Heart right ventricle (tissue), 16 donors: Measurements from ENCODE around the gene POLK. TPM values are rescaled to one million over a fixed set of nuclear protein-coding genes. Genes with fewer than 3 reads are reported as not detected.

Experiments used
- ATAC-seq, 8 donors: fragments of 200-7000 bp; cut with Tn5 transposase; one replicate each; pipeline ENCODE4 v1.9.1; 2020; ENCODE audit warnings: mild to moderate bottlenecking in 8 of 8, moderate library complexity in 8 of 8, moderate number of reproducible peaks in 1 of 8
- DNase-seq, 2 donors: peaks; one replicate each; pipeline ENCODE4 v3.0.0-alpha.2; 2020
- H3K27ac ChIP-seq, 10 donors: fragments of 200-600 bp; sonication (generic) in 2 of 10; one replicate each; pipeline versions ENCODE4 v1.5.0 to v1.8.0; 2020 to 2022; ENCODE audit warnings: mild to moderate bottlenecking in 3 of 10
- H3K27me3 ChIP-seq, 7 donors: fragments of 200-600 bp; one replicate each; pipeline ENCODE4 v1.8.0; 2021 to 2022; ENCODE audit warnings: mild to moderate bottlenecking in 2 of 7
- H3K36me3 ChIP-seq, 9 donors: fragments of 200-600 bp; sonication (generic) in 1 of 9; one replicate each; pipeline versions ENCODE4 v1.5.0 to v1.8.0; 2020 to 2022; ENCODE audit warnings: mild to moderate bottlenecking in 2 of 9
- H3K4me1 ChIP-seq, 9 donors: fragments of 200-600 bp; sonication (generic) in 1 of 9; one replicate each; pipeline versions ENCODE4 v1.5.0 to v1.8.0; 2020 to 2022; ENCODE audit warnings: mild to moderate bottlenecking in 4 of 9
- H3K4me3 ChIP-seq, 10 donors: fragments of 200-600 bp; sonication (generic) in 2 of 10; one replicate each; pipeline versions ENCODE4 v1.5.0 to v1.8.0; 2020 to 2022; ENCODE audit warnings: mild to moderate bottlenecking in 7 of 10, moderate library complexity in 2 of 10
- H3K9me3 ChIP-seq, 11 donors: fragments of 200-600 bp in 10 of 11; sonication (generic) in 2 of 11; one replicate each; pipeline versions ENCODE4 v1.5.0 to v1.8.0; 2013 to 2022; ENCODE audit warnings: mild to moderate bottlenecking in 2 of 11, control low read depth in 1 of 11, moderate library complexity in 1 of 11
- WGBS, 2 donors: extraction: QIAGEN DNeasy Blood & Tissue Kit; methylation state at CpG; one replicate each; pipeline ENCODE4 v1.1.7; 2013; ENCODE audit warnings: inconsistent platforms in 1 of 2; 5-methylcytosine and 5-hydroxymethylcytosine counted together
- intact Hi-C, 10 donors: fragments of 100-400 bp; cut with DNase I; formaldehyde crosslinking; loops; one replicate each; pipeline versions ENCODE4 v1.11.1 to v1.14.2; 2022
- polyA plus RNA-seq, 2 donors: library from polyadenylated mRNA; stranded (reverse); fragments of 200-250 nt; gene quantifications; one replicate each; pipeline ENCODE4 v1.2.3, GENCODE V29; 2013
- total RNA-seq, 10 donors: library from RNA; stranded (reverse); fragmentation: NEBNext Ultra II Directional in 3 of 10; extraction: Animal tissue kit (Norgen Biotek cat#: 25700) in 3 of 10; gene quantifications; one replicate each; pipeline versions ENCODE4 v1.2.1 to v1.2.4, GENCODE V29; 2021 to 2023
- TF ChIP-seq, protein P1 (sequence below), 9 donors: fragments of 200-600 bp; sonication (generic) in 2 of 9; IDR thresholded peaks; one replicate each; pipeline versions ENCODE4 v1.5.0 to v1.8.0; 2021 to 2022; ENCODE audit warnings: antibody characterized with exemption in 9 of 9, mild to moderate bottlenecking in 5 of 9, moderate library complexity in 1 of 9
- donor health status: Arrhythmogenic right ventricular cardiomyopathy.
- donor health status: ischemic (EF 13 %, LVEDD 7.1; RV severe dilation, severe dysfunction).
- donor health status: healthy with polysubstance abuse.
- donor health status: DM: no; HTN: yes; CAD: no.
- donor health status: DM: no; HTN: no; CAD: no.
- donor health status: ischemic (EF 25% LVEDD 6.9; RV normal size, moderate dysfunction).
- donor health status: ischemic (EF 25% LVEDD 5.7; RV mildly dilated, moderate dysfunction).
- donor health status: healthy.
- donor health status: DM: yes; HTN: yes; CAD: no.
- donor health status: Ischemic cardiomyopathy.
- donor health status: ischemic (EF 35%, LVEDD 5.7; RV mildly dilated, moderate dysfunction).
- donor health status: nonischemic (EF 11% LVEDD 7.7; RV severe dilation, severe dysfunction).
- donor health status: DM: yes; HTN: yes; CAD: no.
- donor health status: PGD.
- donor health status: ischemic (EF 29% LVEDD 5.4; RV normal size, mild dysfunction).
- donor health status: nonischemic (EF 23%, LVEDD 6.1; RV moderate dilation, normal function).

POLK gene
- total and polyA plus RNA-seq, 12 donors = 4.0 to 27.2 (median 22.6) TPM

GRCh38 chr5:75547812-75548211 lies 36.1 kb downstream of the POLK start:
- Histone ChIP-seq H3K36me3 (peaks cover 0 to 23% (median 8%) of the 10 kb centered on the region in 9 donors), H3K27ac (no peak overlapping the region), H3K4me3 (no peak overlapping the region), H3K4me1 (peaks cover 0 to 18% (median 0%) of the 10 kb centered on the region in 9 donors), H3K27me3 (no peaks in the 10 kb centered on the region), H3K9me3 (no peaks in the 10 kb centered on the region)
- DNase-seq (no peak), ATAC-seq (peak in 2 of 8 donors; percentile 37 to 44)
- TF ChIP-seq, protein P1, sequence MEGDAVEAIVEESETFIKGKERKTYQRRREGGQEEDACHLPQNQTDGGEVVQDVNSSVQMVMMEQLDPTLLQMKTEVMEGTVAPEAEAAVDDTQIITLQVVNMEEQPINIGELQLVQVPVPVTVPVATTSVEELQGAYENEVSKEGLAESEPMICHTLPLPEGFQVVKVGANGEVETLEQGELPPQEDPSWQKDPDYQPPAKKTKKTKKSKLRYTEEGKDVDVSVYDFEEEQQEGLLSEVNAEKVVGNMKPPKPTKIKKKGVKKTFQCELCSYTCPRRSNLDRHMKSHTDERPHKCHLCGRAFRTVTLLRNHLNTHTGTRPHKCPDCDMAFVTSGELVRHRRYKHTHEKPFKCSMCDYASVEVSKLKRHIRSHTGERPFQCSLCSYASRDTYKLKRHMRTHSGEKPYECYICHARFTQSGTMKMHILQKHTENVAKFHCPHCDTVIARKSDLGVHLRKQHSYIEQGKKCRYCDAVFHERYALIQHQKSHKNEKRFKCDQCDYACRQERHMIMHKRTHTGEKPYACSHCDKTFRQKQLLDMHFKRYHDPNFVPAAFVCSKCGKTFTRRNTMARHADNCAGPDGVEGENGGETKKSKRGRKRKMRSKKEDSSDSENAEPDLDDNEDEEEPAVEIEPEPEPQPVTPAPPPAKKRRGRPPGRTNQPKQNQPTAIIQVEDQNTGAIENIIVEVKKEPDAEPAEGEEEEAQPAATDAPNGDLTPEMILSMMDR (IDR thresholded peaks at IDR 0.05) = no peak
- 71% methylated on average over 3 of the region's 3 CpGs for WGBS, 2 donors
- intact Hi-C loops = no loop called here

- no peaks in the 10 kb centered on the region for H3K9me3 ChIP-seq
- H3K27me3 ChIP-seq = no peaks in the 10 kb centered on the region
- H3K27ac ChIP-seq = no peak overlapping the region
- ATAC-seq (no peak), DNase-seq (no peak)
- peaks cover 0 to 9% (median 0%) of the 10 kb centered on the region in 9 donors for H3K4me1 ChIP-seq
- no peak overlapping the region for H3K4me3 ChIP-seq
- intact Hi-C loops = loop anchor here in 1 of 10 donors (5.0 kb wide), 1 partner anchor 38 kb away; the partner anchor contains the start of genes CERT1 and POLK
- TF ChIP-seq, protein P1 (IDR thresholded peaks at IDR 0.05) = no peak
- H3K36me3 ChIP-seq = peaks cover 0 to 44% (median 12%) of the 10 kb centered on the region in 9 donors
- 100% methylated on average over 1 of the region's 1 CpG for WGBS, 2 donors
Observed at GRCh38 chr5:75550597-75550996, 38.9 kb downstream of the POLK start.

DNA sequence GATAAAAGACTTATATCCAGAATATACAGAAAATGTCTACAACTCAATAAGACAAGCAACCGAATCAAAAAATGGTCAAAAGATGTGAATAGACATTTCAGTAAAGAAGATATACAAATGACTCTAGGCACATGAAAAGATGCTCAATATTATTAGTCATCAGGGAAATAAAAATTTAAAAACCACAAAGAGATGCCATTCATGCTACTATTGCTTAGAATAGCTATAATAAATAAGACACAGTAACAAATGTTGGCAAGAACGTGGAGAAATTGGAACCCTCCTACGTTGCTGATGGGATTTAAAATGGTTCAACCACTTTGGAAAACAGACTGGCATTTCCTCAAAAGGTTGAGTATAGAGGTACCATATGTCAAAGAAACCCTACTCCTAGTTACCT lies 39.8 kb downstream of the POLK start:
- TF ChIP-seq, protein P1 (IDR thresholded peaks at IDR 0.05) = no peak
- H3K27me3 ChIP-seq = no peaks in the 10 kb centered on the region
- no peak overlapping the region for H3K27ac ChIP-seq
- DNase-seq = no peak
- H3K4me1 ChIP-seq = peaks cover 0 to 9% (median 0%) of the 10 kb centered on the region in 9 donors
- no peaks in the 10 kb centered on the region for H3K9me3 ChIP-seq
- peaks cover 0 to 51% (median 12%) of the 10 kb centered on the region in 9 donors for H3K36me3 ChIP-seq
- intact Hi-C loops = loop anchor here in 1 of 10 donors (5.0 kb wide), 1 partner anchor 39 kb away; the partner anchor contains the start of genes CERT1 and POLK
- 93 to 97% methylated on average over 3 of the region's 3 CpGs for WGBS, 2 donors
- no peak for ATAC-seq
- no peak overlapping the region for H3K4me3 ChIP-seq

DNA sequence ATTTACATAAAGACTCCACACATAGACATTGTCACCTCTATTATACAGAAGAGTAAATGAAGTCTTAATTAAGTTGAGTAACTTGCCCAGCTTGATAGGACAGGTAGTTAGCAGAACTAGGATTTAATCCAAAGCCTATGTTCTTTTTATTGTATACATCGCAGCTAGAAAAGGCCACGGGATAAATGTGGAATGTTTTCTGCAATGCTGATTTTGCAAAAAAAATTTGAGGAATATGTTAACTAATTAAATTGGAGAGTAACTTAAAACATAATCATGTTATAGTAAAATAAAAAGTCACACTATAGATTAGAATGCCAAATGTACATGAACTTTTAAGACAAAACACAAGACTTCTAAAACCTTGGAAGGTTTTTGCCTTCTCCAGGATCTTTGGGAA lies 41.1 kb downstream of the POLK start:
- H3K27ac ChIP-seq = no peak overlapping the region
- H3K27me3 ChIP-seq = no peaks in the 10 kb centered on the region
- TF ChIP-seq, protein P1 (IDR thresholded peaks at IDR 0.05) = no peak
- peaks cover 0 to 4% (median 0%) of the 10 kb centered on the region in 9 donors for H3K4me1 ChIP-seq
- DNase-seq = no peak
- no peak for ATAC-seq
- H3K9me3 ChIP-seq = peaks cover 0 to 10% (median 0%) of the 10 kb centered on the region in 11 donors
- intact Hi-C loops = loop anchor here in 1 of 10 donors (5.0 kb wide), 1 partner anchor 40 kb away; the partner anchor contains the start of genes CERT1 and POLK
- 97% methylated on average over 2 of the region's 2 CpGs for WGBS, 2 donors
- peaks cover 0 to 61% (median 13%) of the 10 kb centered on the region in 9 donors for H3K36me3 ChIP-seq
- no peak overlapping the region for H3K4me3 ChIP-seq
